Activated CD8-positive, alpha-beta T cell treated with anti-CD3 and anti-CD28 coated beads for 36 hours (primary cell): ENCODE results near the gene NDUFA3. TPM values are rescaled to one million over a fixed set of nuclear protein-coding genes. Genes with fewer than 3 reads are reported as not detected.

Experiments used
- ATAC-seq: fragments of 200-7000 bp; cut with Tn5 transposase; one replicate; pipeline ENCODE4 v1.10.0; 2021; ENCODE audit warnings: mild to moderate bottlenecking, moderate library complexity
- CTCF ChIA-PET: fragments of 350-600 bp; sonication (Branson Sonifier 250); formaldehyde crosslinking; loops from one replicate; lab custom pipeline; 2021; ENCODE audit warnings: antibody characterized with exemption; lab: Charles Lee
- POLR2A ChIA-PET: fragments of 350-600 bp; sonication (Branson Sonifier 250); formaldehyde crosslinking; loops from one replicate; lab custom pipeline; 2021; ENCODE audit warnings: antibody characterized with exemption; lab: Charles Lee
- DNase-seq: peaks from one replicate; pipeline ENCODE4 v3.0.0-alpha.2; 2020
- H3K27ac Mint-ChIP-seq: one replicate; pipeline ENCODE4 v1.8.0; 2021; ENCODE audit warnings: mild to moderate bottlenecking, mixed read lengths
- H3K27me3 Mint-ChIP-seq: one replicate; pipeline ENCODE4 v1.8.0; 2021; ENCODE audit warnings: mixed read lengths
- H3K36me3 Mint-ChIP-seq: one replicate; pipeline ENCODE4 v1.8.0; 2021; ENCODE audit warnings: low read depth, mixed read lengths
- H3K4me1 Mint-ChIP-seq: one replicate; pipeline ENCODE4 v1.8.0; 2021; ENCODE audit warnings: low read depth, mixed read lengths
- H3K4me3 Mint-ChIP-seq: one replicate; pipeline ENCODE4 v1.8.0; 2021; ENCODE audit warnings: mild to moderate bottlenecking, moderate library complexity, mixed read lengths
- H3K9me3 Mint-ChIP-seq: one replicate; pipeline ENCODE4 v1.8.0; 2021; ENCODE audit warnings: mixed read lengths
- CTCF ChIP-seq: fragments of 200-600 bp; IDR thresholded peaks from one replicate; pipeline ENCODE4 v1.8.0; 2022; ENCODE audit warnings: antibody characterized with exemption, mild to moderate bottlenecking
- intact Hi-C: fragments of 100-400 bp; cut with micrococcal nuclease; formaldehyde crosslinking; loops from one replicate; pipeline ENCODE4 v1.10.0; 2022
- total RNA-seq, 2 experiments: library from RNA; stranded (reverse); gene quantifications; one replicate each; pipeline ENCODE4 v1.2.3, GENCODE V29; 2021

The NDUFA3 gene
- total RNA-seq, 2 experiments from 2014 or later, result 94.8 to 96.7 TPM

- no peaks in the 10 kb centered on the region for H3K27me3 Mint-ChIP-seq
- H3K27ac Mint-ChIP-seq, result no peak overlapping the region
- no peak for ATAC-seq
- H3K4me1 Mint-ChIP-seq, result no peaks in the 10 kb centered on the region
- no peak overlapping the region for H3K4me3 Mint-ChIP-seq
- no peak for TF ChIP-seq CTCF
- ChIA-PET CTCF (no interaction called here), POLR2A (no interaction called here)
- no peak for DNase-seq
- H3K36me3 Mint-ChIP-seq, result peaks cover 32% of the 10 kb centered on the region
- H3K9me3 Mint-ChIP-seq, result no peaks in the 10 kb centered on the region
- intact Hi-C loops, result no loop called here
Observed at GRCh38 chr19:54125713-54126112, 23.1 kb downstream of the NDUFA3 start.

GRCh38 chr19:54127688-54128440 lies 25.2 kb downstream of the NDUFA3 start:
- H3K36me3 Mint-ChIP-seq, result peaks cover 29% of the 10 kb centered on the region
- H3K27ac Mint-ChIP-seq, result no peak overlapping the region
- intact Hi-C loops, result no loop called here
- TF ChIP-seq CTCF, result no peak
- DNase-seq (no peak), ATAC-seq (no peak)
- no peaks in the 10 kb centered on the region for H3K27me3 Mint-ChIP-seq
- H3K9me3 Mint-ChIP-seq, result no peaks in the 10 kb centered on the region
- no peaks in the 10 kb centered on the region for H3K4me1 Mint-ChIP-seq
- H3K4me3 Mint-ChIP-seq, result no peak overlapping the region
- CTCF ChIA-PET, result no interaction called here
- POLR2A ChIA-PET, result interaction anchor here (0.6 to 1.7 kb wide), 2 partner anchors 12 to 1275 kb away, joined by 3 to 9 read pairs; partner anchors contain the start of genes PRPF31 and TFPT

GRCh38 chr19:54128441-54128725 lies 25.7 kb downstream of the NDUFA3 start:
- ATAC-seq, result no peak
- no peaks in the 10 kb centered on the region for H3K27me3 Mint-ChIP-seq
- intact Hi-C loops, result no loop called here
- no peak overlapping the region for H3K4me3 Mint-ChIP-seq
- ChIA-PET CTCF (no interaction called here), POLR2A (no interaction called here)
- peaks cover 27% of the 10 kb centered on the region for H3K36me3 Mint-ChIP-seq
- no peak for TF ChIP-seq CTCF
- no peak for DNase-seq
- no peaks in the 10 kb centered on the region for H3K9me3 Mint-ChIP-seq
- no peak overlapping the region for H3K27ac Mint-ChIP-seq
- no peaks in the 10 kb centered on the region for H3K4me1 Mint-ChIP-seq

- no peaks in the 10 kb centered on the region for H3K27me3 Mint-ChIP-seq
- no peaks in the 10 kb centered on the region for H3K9me3 Mint-ChIP-seq
- no peak for DNase-seq
- H3K4me3 Mint-ChIP-seq, result no peak overlapping the region
- ChIA-PET CTCF (no interaction called here), POLR2A (interaction anchor here (1.1 to 1.3 kb wide), 2 partner anchors 12 to 13 kb away, joined by 3 to 4 read pairs; partner anchors contain the start of genes PRPF31 and TFPT)
- intact Hi-C loops, result no loop called here
- H3K36me3 Mint-ChIP-seq, result peaks cover 25% of the 10 kb centered on the region
- TF ChIP-seq CTCF, result no peak
- no peak for ATAC-seq
- no peak overlapping the region for H3K27ac Mint-ChIP-seq
- no peaks in the 10 kb centered on the region for H3K4me1 Mint-ChIP-seq
Observed at GRCh38 chr19:54128796-54129616, 26.4 kb downstream of the NDUFA3 start.

GRCh38 chr19:54129617-54129996 lies 27.0 kb downstream of the NDUFA3 start:
- ATAC-seq (no peak), DNase-seq (no peak)
- TF ChIP-seq CTCF, result no peak
- Mint-ChIP-seq H3K9me3 (no peaks in the 10 kb centered on the region), H3K36me3 (peaks cover 22% of the 10 kb centered on the region), H3K27me3 (no peaks in the 10 kb centered on the region), H3K4me3 (no peak overlapping the region), H3K27ac (no peak overlapping the region), H3K4me1 (peaks cover 5% of the 10 kb centered on the region)
- intact Hi-C loops, result no loop called here
- ChIA-PET CTCF (no interaction called here), POLR2A (interaction anchor here (1.1 to 1.3 kb wide), 2 partner anchors 13 to 14 kb away, joined by 3 to 4 read pairs; partner anchors contain the start of genes PRPF31 and TFPT)
